BLaER1 (cell line): ENCODE measurements around the gene RYR1.

Experiments used
- H3K27ac ChIP-seq: shearing (Covaris generic); formaldehyde crosslinking; 2 replicates; pipeline ENCODE4 v1.8.1; 2022
- H3K27me3 ChIP-seq: shearing (Covaris generic); formaldehyde crosslinking; 2 replicates; pipeline ENCODE4 v1.8.1; 2022
- H3K36me3 ChIP-seq: shearing (Covaris generic); formaldehyde crosslinking; 2 replicates; pipeline ENCODE4 v1.8.1; 2022
- H3K4me1 ChIP-seq: shearing (Covaris generic); formaldehyde crosslinking; 2 replicates; pipeline ENCODE4 v1.8.1; 2022
- H3K4me2 ChIP-seq: shearing (Covaris generic); formaldehyde crosslinking; 2 replicates; pipeline ENCODE4 v1.8.1; 2022
- H3K4me3 ChIP-seq: shearing (Covaris generic); formaldehyde crosslinking; 2 replicates; pipeline ENCODE4 v1.8.1; 2022
- H3K9ac ChIP-seq: shearing (Covaris generic); formaldehyde crosslinking; 2 replicates; pipeline ENCODE4 v1.8.1; 2022
- H3K9me3 ChIP-seq: shearing (Covaris generic); formaldehyde crosslinking; 2 replicates; pipeline ENCODE4 v1.8.1; 2022
- H4K20me1 ChIP-seq: shearing (Covaris generic); formaldehyde crosslinking; 2 replicates; pipeline ENCODE4 v1.8.1; 2022
- Cebpa-rat ChIP-seq: shearing (Covaris generic); IDR thresholded peaks from 2 replicates; pipeline ENCODE4 v1.8.1; 2022

RYR1 gene

GRCh38 chr19:38388349-38389100 lies 45.0 kb upstream of the RYR1 start, which contains the start of gene SPRED3:
SPRED3 (plus strand) TSS chr19:38388697; CDS start chr19:38390303, 1,606 bp downstream.
- H3K27me3 ChIP-seq, result peaks cover 96% of the 10 kb centered on the region
- no peak for TF ChIP-seq Cebpa-rat
- H3K9me3 ChIP-seq, result no peaks in the 10 kb centered on the region
- H3K27ac ChIP-seq, result no peak within 1 kb of the TSS
- peaks cover 30% of the 10 kb centered on the region for H3K36me3 ChIP-seq
- peaks cover 32% of the 10 kb centered on the region for H3K4me1 ChIP-seq
- peaks cover 59% of the 10 kb centered on the region for H4K20me1 ChIP-seq
- peak within 1 kb of the TSS; percentile 91 for H3K4me2 ChIP-seq
- peak within 1 kb of the TSS; percentile 65 for H3K9ac ChIP-seq
- peak within 1 kb of the TSS; percentile 68 for H3K4me3 ChIP-seq

- peaks cover 59% of the 10 kb centered on the region for H4K20me1 ChIP-seq
- peaks cover 22% of the 10 kb centered on the region for H3K36me3 ChIP-seq
- no peak overlapping the region for H3K27ac ChIP-seq
- H3K4me2 ChIP-seq, result peak overlapping the region; percentile 91
- H3K4me3 ChIP-seq, result peak overlapping the region; percentile 68
- H3K4me1 ChIP-seq, result peaks cover 32% of the 10 kb centered on the region
- no peak overlapping the region for H3K9ac ChIP-seq
- H3K27me3 ChIP-seq, result peaks cover 100% of the 10 kb centered on the region
- H3K9me3 ChIP-seq, result no peaks in the 10 kb centered on the region
- TF ChIP-seq Cebpa-rat, result no peak
Observed at GRCh38 chr19:38389101-38389925, 44.2 kb upstream of the RYR1 start.

- peaks cover 8% of the 10 kb centered on the region; the same call in 1 of the 2 replicates for H3K9me3 ChIP-seq
- TF ChIP-seq Cebpa-rat, result no peak
- H4K20me1 ChIP-seq, result peaks cover 57% of the 10 kb centered on the region
- H3K4me2 ChIP-seq, result no peak overlapping the region
- H3K36me3 ChIP-seq, result peaks cover 12% of the 10 kb centered on the region
- H3K4me3 ChIP-seq, result no peak overlapping the region
- no peak overlapping the region for H3K9ac ChIP-seq
- peaks cover 100% of the 10 kb centered on the region for H3K27me3 ChIP-seq
- H3K4me1 ChIP-seq, result peaks cover 30% of the 10 kb centered on the region
- H3K27ac ChIP-seq, result no peak overlapping the region
Observed at GRCh38 chr19:38389957-38390924, 43.2 kb upstream of the RYR1 start.

- H3K36me3 ChIP-seq, result no peaks in the 10 kb centered on the region
- H3K27ac ChIP-seq, result no peak overlapping the region
- peaks cover 100% of the 10 kb centered on the region for H3K27me3 ChIP-seq
- no peak overlapping the region for H3K4me2 ChIP-seq
- no peak overlapping the region for H3K4me3 ChIP-seq
- peaks cover 12% of the 10 kb centered on the region for H3K4me1 ChIP-seq
- peaks cover 39% of the 10 kb centered on the region for H4K20me1 ChIP-seq
- H3K9ac ChIP-seq, result no peak overlapping the region
- no peak for TF ChIP-seq Cebpa-rat
- peaks cover 22% of the 10 kb centered on the region for H3K9me3 ChIP-seq
Observed at GRCh38 chr19:38391911-38392464, 41.5 kb upstream of the RYR1 start.

GRCh38 chr19:38392707-38393308 lies 40.7 kb upstream of the RYR1 start:
- H3K27me3 ChIP-seq, result peaks cover 100% of the 10 kb centered on the region
- no peak overlapping the region for H3K4me2 ChIP-seq
- H3K9me3 ChIP-seq, result peaks cover 22% of the 10 kb centered on the region
- H3K36me3 ChIP-seq, result no peaks in the 10 kb centered on the region
- no peak overlapping the region for H3K27ac ChIP-seq
- H4K20me1 ChIP-seq, result peaks cover 33% of the 10 kb centered on the region
- no peak for TF ChIP-seq Cebpa-rat
- H3K4me3 ChIP-seq, result no peak overlapping the region
- H3K9ac ChIP-seq, result no peak overlapping the region
- peaks cover 7% of the 10 kb centered on the region for H3K4me1 ChIP-seq

- Histone ChIP-seq H3K4me2 (no peak overlapping the region), H3K4me3 (no peak overlapping the region), H3K9me3 (peaks cover 22% of the 10 kb centered on the region)
Observed at GRCh38 chr19:38394488-38394887, 39.0 kb upstream of the RYR1 start.

GRCh38 chr19:38395381-38396114 lies 37.9 kb upstream of the RYR1 start:
- no peak for TF ChIP-seq Cebpa-rat
- Histone ChIP-seq H3K4me2 (peak overlapping the region; percentile 37), H3K27me3 (peaks cover 82% of the 10 kb centered on the region), H3K9ac (no peak overlapping the region), H3K4me3 (no peak overlapping the region), H3K4me1 (no peaks in the 10 kb centered on the region), H3K27ac (no peak overlapping the region), H4K20me1 (peaks cover 26% of the 10 kb centered on the region; the same call in 1 of the 2 replicates), H3K36me3 (no peaks in the 10 kb centered on the region), H3K9me3 (peaks cover 22% of the 10 kb centered on the region)

More at GRCh38 chr19:38394488-38394887, 39.0 kb upstream of the RYR1 start:
- no peak for TF ChIP-seq Cebpa-rat
- Histone ChIP-seq H4K20me1 (peaks cover 26% of the 10 kb centered on the region; the same call in 1 of the 2 replicates), H3K36me3 (no peaks in the 10 kb centered on the region), H3K4me1 (no peaks in the 10 kb centered on the region), H3K27ac (no peak overlapping the region), H3K9ac (no peak overlapping the region), H3K27me3 (peaks cover 92% of the 10 kb centered on the region)

- TF ChIP-seq Cebpa-rat, result no peak
- peaks cover 11% of the 10 kb centered on the region for H3K4me1 ChIP-seq
- peaks cover 22% of the 10 kb centered on the region for H3K9me3 ChIP-seq
- H3K9ac ChIP-seq, result no peak overlapping the region
- H4K20me1 ChIP-seq, result peaks cover 9% of the 10 kb centered on the region; the same call in 1 of the 2 replicates
- no peak overlapping the region for H3K4me2 ChIP-seq
- H3K27ac ChIP-seq, result no peak overlapping the region
- H3K36me3 ChIP-seq, result no peaks in the 10 kb centered on the region
- H3K27me3 ChIP-seq, result peaks cover 46% of the 10 kb centered on the region
- no peak overlapping the region for H3K4me3 ChIP-seq
Observed at GRCh38 chr19:38399081-38399480, 34.4 kb upstream of the RYR1 start.
